ENCODE measurements around the gene BOD1L1.

The BOD1L1 gene

DNA sequence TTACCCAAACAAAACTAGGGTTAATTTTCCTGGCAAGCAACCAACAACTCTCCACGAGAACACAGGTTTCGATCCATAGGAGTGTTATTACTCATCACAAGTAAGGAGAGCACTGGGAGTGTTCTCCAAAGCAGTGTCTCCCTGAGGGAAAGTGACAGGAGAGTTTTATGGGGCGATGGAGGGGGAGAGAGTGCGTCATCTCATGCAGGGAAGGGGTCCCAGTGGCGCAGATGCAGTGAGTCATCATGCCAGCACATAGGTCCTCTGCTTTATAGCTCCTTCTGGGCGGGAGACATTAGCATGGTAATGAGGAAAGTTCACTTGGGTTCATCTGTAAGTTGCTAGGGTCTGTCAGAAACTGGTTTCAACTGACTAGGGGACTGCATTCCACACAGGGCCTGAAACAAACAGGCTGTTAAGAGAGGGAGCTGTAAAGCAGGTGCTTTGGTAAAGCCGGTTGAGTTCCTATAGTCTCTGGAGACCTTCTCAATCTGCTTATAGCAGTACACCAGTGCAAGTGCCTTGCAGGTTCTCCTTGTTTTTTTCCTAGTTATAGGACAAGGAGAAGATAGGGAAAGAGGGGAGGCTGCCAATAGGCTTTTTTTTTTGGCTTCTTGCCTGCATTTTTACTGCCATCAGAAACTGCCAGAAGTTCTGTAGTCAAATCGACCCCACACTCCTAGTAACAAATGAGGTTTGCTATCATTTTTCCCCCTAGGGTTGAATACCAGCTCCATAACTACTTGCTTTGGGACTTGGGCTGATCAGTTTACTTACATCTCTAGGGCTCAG lies 12.8 kb upstream of the BOD1L1 start (continued):
- TF ChIP-seq, protein P1, sequence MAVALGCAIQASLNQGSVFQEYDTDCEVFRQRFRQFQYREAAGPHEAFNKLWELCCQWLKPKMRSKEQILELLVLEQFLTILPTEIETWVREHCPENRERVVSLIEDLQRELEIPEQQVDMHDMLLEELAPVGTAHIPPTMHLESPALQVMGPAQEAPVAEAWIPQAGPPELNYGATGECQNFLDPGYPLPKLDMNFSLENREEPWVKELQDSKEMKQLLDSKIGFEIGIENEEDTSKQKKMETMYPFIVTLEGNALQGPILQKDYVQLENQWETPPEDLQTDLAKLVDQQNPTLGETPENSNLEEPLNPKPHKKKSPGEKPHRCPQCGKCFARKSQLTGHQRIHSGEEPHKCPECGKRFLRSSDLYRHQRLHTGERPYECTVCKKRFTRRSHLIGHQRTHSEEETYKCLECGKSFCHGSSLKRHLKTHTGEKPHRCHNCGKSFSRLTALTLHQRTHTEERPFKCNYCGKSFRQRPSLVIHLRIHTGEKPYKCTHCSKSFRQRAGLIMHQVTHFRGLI (tag by site-specific recombination; IDR thresholded peaks at IDR 0.05): peak; percentile 26; the same call in 1 of the 2 replicates
- TF ChIP-seq ZNF768 (tag by site-specific recombination; IDR thresholded peaks at IDR 0.05) (no peak), ZNF239 (tag by site-specific recombination; IDR thresholded peaks at IDR 0.05) (no peak), ZNF521 (tag by site-specific recombination; IDR thresholded peaks at IDR 0.05) (no peak), KLF8 (tag by site-specific recombination; IDR thresholded peaks at IDR 0.05) (0 out of 2 replicates have a peak, but pooled peaks have one; percentile 53), TCF7L2 (IDR thresholded peaks at IDR 0.05; ENCODE audit: borderline replicate concordance, low read depth, low read length) (no peak), BCL11A (tag by site-specific recombination; IDR thresholded peaks at IDR 0.05; ENCODE audit: low read depth) (peak; percentile 90), ZNF837 (tag by site-specific recombination; IDR thresholded peaks at IDR 0.05) (no peak), ZFP37 (tag by site-specific recombination; IDR thresholded peaks at IDR 0.05) (no peak), ZNF416 (tag by site-specific recombination; IDR thresholded peaks at IDR 0.05) (no peak), ZNF24 (tag by site-specific recombination; IDR thresholded peaks at IDR 0.05) (peak; percentile 81), SP2 (tag by site-specific recombination; IDR thresholded peaks at IDR 0.05) (peak; percentile 50), ZNF302 (tag by site-specific recombination; IDR thresholded peaks at IDR 0.05; ENCODE audit: low read depth) (no peak), ZNF623 (tag by site-specific recombination; IDR thresholded peaks at IDR 0.05) (no peak), ZBTB48 (tag by site-specific recombination; IDR thresholded peaks at IDR 0.05) (peak; percentile 95), ZNF596 (tag by site-specific recombination; IDR thresholded peaks at IDR 0.05) (no peak), SCRT1 (tag by site-specific recombination; IDR thresholded peaks at IDR 0.05; ENCODE audit: borderline replicate concordance) (no peak), SP3 (tag by site-specific recombination; IDR thresholded peaks at IDR 0.05) (no peak), ZNF621 (tag by site-specific recombination; IDR thresholded peaks at IDR 0.05) (no peak), ZNF10 (tag by site-specific recombination; IDR thresholded peaks at IDR 0.05) (peak; percentile 65), ZNF514 (tag by site-specific recombination; IDR thresholded peaks at IDR 0.05) (no peak), ZXDB (tag by site-specific recombination; IDR thresholded peaks at IDR 0.05) (peak; percentile 71), ZNF324 (tag by site-specific recombination; IDR thresholded peaks at IDR 0.05) (peak; percentile 73; the same call in 1 of the 2 replicates)
- TF ChIP-seq, protein P2, sequence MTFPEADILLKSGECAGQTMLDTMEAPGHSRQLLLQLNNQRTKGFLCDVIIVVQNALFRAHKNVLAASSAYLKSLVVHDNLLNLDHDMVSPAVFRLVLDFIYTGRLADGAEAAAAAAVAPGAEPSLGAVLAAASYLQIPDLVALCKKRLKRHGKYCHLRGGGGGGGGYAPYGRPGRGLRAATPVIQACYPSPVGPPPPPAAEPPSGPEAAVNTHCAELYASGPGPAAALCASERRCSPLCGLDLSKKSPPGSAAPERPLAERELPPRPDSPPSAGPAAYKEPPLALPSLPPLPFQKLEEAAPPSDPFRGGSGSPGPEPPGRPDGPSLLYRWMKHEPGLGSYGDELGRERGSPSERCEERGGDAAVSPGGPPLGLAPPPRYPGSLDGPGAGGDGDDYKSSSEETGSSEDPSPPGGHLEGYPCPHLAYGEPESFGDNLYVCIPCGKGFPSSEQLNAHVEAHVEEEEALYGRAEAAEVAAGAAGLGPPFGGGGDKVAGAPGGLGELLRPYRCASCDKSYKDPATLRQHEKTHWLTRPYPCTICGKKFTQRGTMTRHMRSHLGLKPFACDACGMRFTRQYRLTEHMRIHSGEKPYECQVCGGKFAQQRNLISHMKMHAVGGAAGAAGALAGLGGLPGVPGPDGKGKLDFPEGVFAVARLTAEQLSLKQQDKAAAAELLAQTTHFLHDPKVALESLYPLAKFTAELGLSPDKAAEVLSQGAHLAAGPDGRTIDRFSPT (tag by site-specific recombination; IDR thresholded peaks at IDR 0.05): peak; percentile 97
- TF ChIP-seq, protein P3, sequence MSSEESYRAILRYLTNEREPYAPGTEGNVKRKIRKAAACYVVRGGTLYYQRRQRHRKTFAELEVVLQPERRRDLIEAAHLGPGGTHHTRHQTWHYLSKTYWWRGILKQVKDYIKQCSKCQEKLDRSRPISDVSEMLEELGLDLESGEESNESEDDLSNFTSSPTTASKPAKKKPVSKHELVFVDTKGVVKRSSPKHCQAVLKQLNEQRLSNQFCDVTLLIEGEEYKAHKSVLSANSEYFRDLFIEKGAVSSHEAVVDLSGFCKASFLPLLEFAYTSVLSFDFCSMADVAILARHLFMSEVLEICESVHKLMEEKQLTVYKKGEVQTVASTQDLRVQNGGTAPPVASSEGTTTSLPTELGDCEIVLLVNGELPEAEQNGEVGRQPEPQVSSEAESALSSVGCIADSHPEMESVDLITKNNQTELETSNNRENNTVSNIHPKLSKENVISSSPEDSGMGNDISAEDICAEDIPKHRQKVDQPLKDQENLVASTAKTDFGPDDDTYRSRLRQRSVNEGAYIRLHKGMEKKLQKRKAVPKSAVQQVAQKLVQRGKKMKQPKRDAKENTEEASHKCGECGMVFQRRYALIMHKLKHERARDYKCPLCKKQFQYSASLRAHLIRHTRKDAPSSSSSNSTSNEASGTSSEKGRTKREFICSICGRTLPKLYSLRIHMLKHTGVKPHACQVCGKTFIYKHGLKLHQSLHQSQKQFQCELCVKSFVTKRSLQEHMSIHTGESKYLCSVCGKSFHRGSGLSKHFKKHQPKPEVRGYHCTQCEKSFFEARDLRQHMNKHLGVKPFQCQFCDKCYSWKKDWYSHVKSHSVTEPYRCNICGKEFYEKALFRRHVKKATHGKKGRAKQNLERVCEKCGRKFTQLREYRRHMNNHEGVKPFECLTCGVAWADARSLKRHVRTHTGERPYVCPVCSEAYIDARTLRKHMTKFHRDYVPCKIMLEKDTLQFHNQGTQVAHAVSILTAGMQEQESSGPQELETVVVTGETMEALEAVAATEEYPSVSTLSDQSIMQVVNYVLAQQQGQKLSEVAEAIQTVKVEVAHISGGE (tag by site-specific recombination; conservative IDR thresholded peaks at IDR 0.05; ENCODE audit: low read depth): no peak
- TF ChIP-seq, protein P4, sequence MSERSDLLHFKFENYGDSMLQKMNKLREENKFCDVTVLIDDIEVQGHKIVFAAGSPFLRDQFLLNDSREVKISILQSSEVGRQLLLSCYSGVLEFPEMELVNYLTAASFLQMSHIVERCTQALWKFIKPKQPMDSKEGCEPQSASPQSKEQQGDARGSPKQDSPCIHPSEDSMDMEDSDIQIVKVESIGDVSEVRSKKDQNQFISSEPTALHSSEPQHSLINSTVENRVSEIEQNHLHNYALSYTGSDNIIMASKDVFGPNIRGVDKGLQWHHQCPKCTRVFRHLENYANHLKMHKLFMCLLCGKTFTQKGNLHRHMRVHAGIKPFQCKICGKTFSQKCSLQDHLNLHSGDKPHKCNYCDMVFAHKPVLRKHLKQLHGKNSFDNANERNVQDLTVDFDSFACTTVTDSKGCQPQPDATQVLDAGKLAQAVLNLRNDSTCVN (tag by site-specific recombination; optimal IDR thresholded peaks at IDR 0.05): no peak
- TF ChIP-seq, protein P5, sequence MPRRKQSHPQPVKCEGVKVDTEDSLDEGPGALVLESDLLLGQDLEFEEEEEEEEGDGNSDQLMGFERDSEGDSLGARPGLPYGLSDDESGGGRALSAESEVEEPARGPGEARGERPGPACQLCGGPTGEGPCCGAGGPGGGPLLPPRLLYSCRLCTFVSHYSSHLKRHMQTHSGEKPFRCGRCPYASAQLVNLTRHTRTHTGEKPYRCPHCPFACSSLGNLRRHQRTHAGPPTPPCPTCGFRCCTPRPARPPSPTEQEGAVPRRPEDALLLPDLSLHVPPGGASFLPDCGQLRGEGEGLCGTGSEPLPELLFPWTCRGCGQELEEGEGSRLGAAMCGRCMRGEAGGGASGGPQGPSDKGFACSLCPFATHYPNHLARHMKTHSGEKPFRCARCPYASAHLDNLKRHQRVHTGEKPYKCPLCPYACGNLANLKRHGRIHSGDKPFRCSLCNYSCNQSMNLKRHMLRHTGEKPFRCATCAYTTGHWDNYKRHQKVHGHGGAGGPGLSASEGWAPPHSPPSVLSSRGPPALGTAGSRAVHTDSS (tag by site-specific recombination; IDR thresholded peaks at IDR 0.05): no peak
- TF ChIP-seq, protein P6, sequence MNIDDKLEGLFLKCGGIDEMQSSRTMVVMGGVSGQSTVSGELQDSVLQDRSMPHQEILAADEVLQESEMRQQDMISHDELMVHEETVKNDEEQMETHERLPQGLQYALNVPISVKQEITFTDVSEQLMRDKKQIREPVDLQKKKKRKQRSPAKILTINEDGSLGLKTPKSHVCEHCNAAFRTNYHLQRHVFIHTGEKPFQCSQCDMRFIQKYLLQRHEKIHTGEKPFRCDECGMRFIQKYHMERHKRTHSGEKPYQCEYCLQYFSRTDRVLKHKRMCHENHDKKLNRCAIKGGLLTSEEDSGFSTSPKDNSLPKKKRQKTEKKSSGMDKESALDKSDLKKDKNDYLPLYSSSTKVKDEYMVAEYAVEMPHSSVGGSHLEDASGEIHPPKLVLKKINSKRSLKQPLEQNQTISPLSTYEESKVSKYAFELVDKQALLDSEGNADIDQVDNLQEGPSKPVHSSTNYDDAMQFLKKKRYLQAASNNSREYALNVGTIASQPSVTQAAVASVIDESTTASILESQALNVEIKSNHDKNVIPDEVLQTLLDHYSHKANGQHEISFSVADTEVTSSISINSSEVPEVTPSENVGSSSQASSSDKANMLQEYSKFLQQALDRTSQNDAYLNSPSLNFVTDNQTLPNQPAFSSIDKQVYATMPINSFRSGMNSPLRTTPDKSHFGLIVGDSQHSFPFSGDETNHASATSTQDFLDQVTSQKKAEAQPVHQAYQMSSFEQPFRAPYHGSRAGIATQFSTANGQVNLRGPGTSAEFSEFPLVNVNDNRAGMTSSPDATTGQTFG (tag by site-specific recombination; IDR thresholded peaks at IDR 0.05; ENCODE audit: borderline replicate concordance): no peak
